ENCODE measurements around the gene MID1.
A peak's percentile ranks its signal among the peaks of the same experiment; 100 is the strongest.

MID1 gene

GRCh38 chrX:10533696-10534365 is 86.6 kb downstream of the MID1 start:
- H3K14ac ChIP-seq (ENCODE audit: low read length), result no peak overlapping the region
- no peak overlapping the region for H3K4ac ChIP-seq (ENCODE audit: low read depth, low read length)
- no peak overlapping the region for H4K12ac ChIP-seq (ENCODE audit: low read depth, low read length)
- no peaks in the 10 kb centered on the region for H3K79me2 ChIP-seq (ENCODE audit: control insufficient read depth, insufficient read depth, low read length, poor library complexity)
- no peak overlapping the region for H3K4me2 ChIP-seq (ENCODE audit: low read length)
- no peak overlapping the region for H2AFZ ChIP-seq (ENCODE audit: insufficient read depth, low read length, poor library complexity)
- no peaks in the 10 kb centered on the region for H3K27me3 ChIP-seq (ENCODE audit: insufficient read depth, low read length)
- peaks cover 0 to 2% of the 10 kb centered on the region in 2 experiments for H3K36me3 ChIP-seq (ENCODE audit: control insufficient read depth in 1 of 2, insufficient read depth in 2 of 2, low read length in 2 of 2)
- H4K91ac ChIP-seq (ENCODE audit: low read depth, low read length), result no peak overlapping the region
- no peak overlapping the region for H3K18ac ChIP-seq (ENCODE audit: low read length)
- no peaks in the 10 kb centered on the region for H3K79me1 ChIP-seq (ENCODE audit: low read length)
- no peak overlapping the region for H2BK5ac ChIP-seq (ENCODE audit: low read depth, low read length, poor library complexity)
- H2BK12ac ChIP-seq (ENCODE audit: low read length), result no peak overlapping the region
- H3K4me1 ChIP-seq (ENCODE audit: control insufficient read depth in 1 of 2, insufficient read depth in 2 of 2, low read length in 2 of 2), result peaks cover 2 to 3% of the 10 kb centered on the region in 2 experiments
- H2BK120ac ChIP-seq (ENCODE audit: insufficient read depth, low read length, poor library complexity), result no peak overlapping the region
- no CpG with 5 or more reads among the region's 1 CpG for whole genome bisulfite sequencing (ENCODE audit: extremely low coverage, insufficient coverage, insufficient read length)
- no peak overlapping the region for H4K8ac ChIP-seq (ENCODE audit: low read depth, low read length)
- no peaks in the 10 kb centered on the region for H3K9me3 ChIP-seq (ENCODE audit: insufficient read depth, low read depth, low read length)
- DNase-seq, result no peak
- no peak overlapping the region for H2AK5ac ChIP-seq (ENCODE audit: low read length)
- no peak overlapping the region for H3K4me3 ChIP-seq (ENCODE audit: low read depth, low read length)
- no peak overlapping the region for H3K27ac ChIP-seq (ENCODE audit: low read depth, low read length)
- no peak overlapping the region for H3K23ac ChIP-seq (ENCODE audit: low read length)
- no peak overlapping the region for H3K9ac ChIP-seq (ENCODE audit: low read length)

GRCh38 chrX:10531927-10532326 is 88.5 kb downstream of the MID1 start:
- Histone ChIP-seq H3K4me2 (ENCODE audit: low read length) (no peak overlapping the region), H4K91ac (ENCODE audit: low read depth, low read length) (no peak overlapping the region), H3K79me1 (ENCODE audit: low read length) (no peaks in the 10 kb centered on the region), H3K27ac (ENCODE audit: low read depth, low read length) (no peak overlapping the region), H3K4me1 (ENCODE audit: control insufficient read depth in 1 of 2, insufficient read depth in 2 of 2, low read length in 2 of 2) (peaks cover 2 to 3% of the 10 kb centered on the region in 2 experiments), H3K4ac (ENCODE audit: low read depth, low read length) (no peak overlapping the region), H2BK120ac (ENCODE audit: insufficient read depth, low read length, poor library complexity) (no peak overlapping the region), H4K8ac (ENCODE audit: low read depth, low read length) (no peak overlapping the region), H3K36me3 (ENCODE audit: control insufficient read depth in 1 of 2, insufficient read depth in 2 of 2, low read length in 2 of 2) (peaks cover 2 to 3% of the 10 kb centered on the region in 2 experiments), H2AFZ (ENCODE audit: insufficient read depth, low read length, poor library complexity) (no peak overlapping the region), H2BK12ac (ENCODE audit: low read length) (no peak overlapping the region), H3K27me3 (ENCODE audit: insufficient read depth, low read length) (no peaks in the 10 kb centered on the region), H3K9me3 (ENCODE audit: insufficient read depth, low read depth, low read length) (no peaks in the 10 kb centered on the region), H3K9ac (ENCODE audit: low read length) (no peak overlapping the region), H3K79me2 (ENCODE audit: control insufficient read depth, insufficient read depth, low read length, poor library complexity) (no peaks in the 10 kb centered on the region), H3K23ac (ENCODE audit: low read length) (no peak overlapping the region), H3K4me3 (ENCODE audit: low read depth, low read length) (no peak overlapping the region), H2BK5ac (ENCODE audit: low read depth, low read length, poor library complexity) (no peak overlapping the region), H3K18ac (ENCODE audit: low read length) (no peak overlapping the region), H3K14ac (ENCODE audit: low read length) (no peak overlapping the region), H2AK5ac (ENCODE audit: low read length) (no peak overlapping the region), H4K12ac (ENCODE audit: low read depth, low read length) (no peak overlapping the region)
- DNase-seq, result no peak
- no CpG with 5 or more reads among the region's 1 CpG for WGBS (ENCODE audit: extremely low coverage, insufficient coverage, insufficient read length)

GRCh38 chrX:10529344-10529743 is 91.0 kb downstream of the MID1 start:
- WGBS (ENCODE audit: extremely low coverage, insufficient coverage, insufficient read length), result no CpG with 5 or more reads among the region's 4 CpGs
- Histone ChIP-seq H2BK5ac (ENCODE audit: low read depth, low read length, poor library complexity) (no peak overlapping the region), H3K4me1 (ENCODE audit: control insufficient read depth in 1 of 2, insufficient read depth in 2 of 2, low read length in 2 of 2) (peaks cover 0 to 5% of the 10 kb centered on the region in 2 experiments), H3K9ac (ENCODE audit: low read length) (no peak overlapping the region), H2AFZ (ENCODE audit: insufficient read depth, low read length, poor library complexity) (no peak overlapping the region), H3K79me2 (ENCODE audit: control insufficient read depth, insufficient read depth, low read length, poor library complexity) (no peaks in the 10 kb centered on the region), H2AK5ac (ENCODE audit: low read length) (no peak overlapping the region), H3K14ac (ENCODE audit: low read length) (no peak overlapping the region), H3K9me3 (ENCODE audit: insufficient read depth, low read depth, low read length) (no peaks in the 10 kb centered on the region), H3K27me3 (ENCODE audit: insufficient read depth, low read length) (no peaks in the 10 kb centered on the region), H3K4me2 (ENCODE audit: low read length) (no peak overlapping the region), H3K79me1 (ENCODE audit: low read length) (no peaks in the 10 kb centered on the region), H3K36me3 (ENCODE audit: control insufficient read depth in 1 of 2, insufficient read depth in 2 of 2, low read length in 2 of 2) (peaks cover 3 to 5% of the 10 kb centered on the region in 2 experiments), H3K18ac (ENCODE audit: low read length) (no peak overlapping the region), H3K23ac (ENCODE audit: low read length) (no peak overlapping the region), H3K4me3 (ENCODE audit: low read depth, low read length) (no peak overlapping the region), H2BK120ac (ENCODE audit: insufficient read depth, low read length, poor library complexity) (no peak overlapping the region), H3K27ac (ENCODE audit: low read depth, low read length) (no peak overlapping the region), H4K12ac (ENCODE audit: low read depth, low read length) (no peak overlapping the region), H2BK12ac (ENCODE audit: low read length) (no peak overlapping the region), H4K91ac (ENCODE audit: low read depth, low read length) (no peak overlapping the region), H4K8ac (ENCODE audit: low read depth, low read length) (no peak overlapping the region), H3K4ac (ENCODE audit: low read depth, low read length) (no peak overlapping the region)
- DNase-seq, result peak in 1 of 2 donors; percentile 42

- Histone ChIP-seq H2BK12ac (ENCODE audit: low read length) (no peak overlapping the region), H3K4me1 (ENCODE audit: control insufficient read depth in 1 of 2, insufficient read depth in 2 of 2, low read length in 2 of 2) (peaks cover 0 to 5% of the 10 kb centered on the region in 2 experiments), H3K18ac (ENCODE audit: low read length) (no peak overlapping the region), H2BK5ac (ENCODE audit: low read depth, low read length, poor library complexity) (no peak overlapping the region), H3K4ac (ENCODE audit: low read depth, low read length) (no peak overlapping the region), H3K9me3 (ENCODE audit: insufficient read depth, low read depth, low read length) (no peaks in the 10 kb centered on the region), H3K14ac (ENCODE audit: low read length) (no peak overlapping the region), H3K36me3 (ENCODE audit: control insufficient read depth in 1 of 2, insufficient read depth in 2 of 2, low read length in 2 of 2) (peaks cover 6 to 10% of the 10 kb centered on the region in 2 experiments), H4K8ac (ENCODE audit: low read depth, low read length) (no peak overlapping the region), H4K12ac (ENCODE audit: low read depth, low read length) (no peak overlapping the region), H3K27ac (ENCODE audit: low read depth, low read length) (no peak overlapping the region), H2AFZ (ENCODE audit: insufficient read depth, low read length, poor library complexity) (no peak overlapping the region), H3K9ac (ENCODE audit: low read length) (no peak overlapping the region), H3K23ac (ENCODE audit: low read length) (no peak overlapping the region), H3K79me1 (ENCODE audit: low read length) (no peaks in the 10 kb centered on the region), H3K27me3 (ENCODE audit: insufficient read depth, low read length) (no peaks in the 10 kb centered on the region), H4K91ac (ENCODE audit: low read depth, low read length) (no peak overlapping the region), H2BK120ac (ENCODE audit: insufficient read depth, low read length, poor library complexity) (no peak overlapping the region), H3K79me2 (ENCODE audit: control insufficient read depth, insufficient read depth, low read length, poor library complexity) (no peaks in the 10 kb centered on the region), H3K4me2 (ENCODE audit: low read length) (no peak overlapping the region), H3K4me3 (ENCODE audit: low read depth, low read length) (no peak overlapping the region), H2AK5ac (ENCODE audit: low read length) (no peak overlapping the region)
- no peak for DNase-seq
- WGBS (ENCODE audit: extremely low coverage, insufficient coverage, insufficient read length), result no CpG with 5 or more reads among the region's 1 CpG
These were observed 93.9 kb downstream of the MID1 start for GRCh38 chrX:10526451-10526850.

All from trophoblast cell (in vitro differentiated cells and primary cell).